Measurements from ENCODE around the gene MED8. TPM values are rescaled to one million over a fixed set of nuclear protein-coding genes. Genes with fewer than 3 reads are reported as not detected.
"Not testable (repeated sequence)": the region's sequence is repeated elsewhere in the genome, so short reads cannot be mapped to it uniquely, and the experiment has no call there.

Gene MED8
- total and polyA plus RNA-seq, 7 donors, result 15.4 to 44.5 (median 18.2) TPM

- H3K9me3 ChIP-seq, result no peaks in the 10 kb centered on the region
- intact Hi-C loops (cut with DNase I), result no loop called here
- WGBS, 3 donors, result 91 to 94% (median 91%) methylated on average over 6 of the region's 6 CpGs
- no peaks in the 10 kb centered on the region for H3K4me1 ChIP-seq
- H3K27ac ChIP-seq, result no peak overlapping the region
- no peak for TF ChIP-seq CTCF (IDR thresholded peaks at IDR 0.05)
- ATAC-seq, result no peak
- no peak for DNase-seq
- no peaks in the 10 kb centered on the region for H3K27me3 ChIP-seq (ENCODE audit: insufficient read depth in 3 of 3, low read length in 2 of 3)
- no peak overlapping the region for H3K4me3 ChIP-seq
- H3K36me3 ChIP-seq (ENCODE audit: insufficient read depth in 1 of 2, low read depth in 1 of 2), result peaks cover 19 to 60% of the 10 kb centered on the region in 2 donors
Measured at GRCh38 chr1:43402089-43402865, 12.7 kb upstream of the MED8 start.

- DNase-seq; intact Hi-C loops (cut with DNase I): not testable (repeated sequence)
Measured at GRCh38 chr1:43400441-43400840, 10.8 kb upstream of the MED8 start.

GRCh38 chr1:43398227-43398626, 8.6 kb upstream of the MED8 start:
- H3K4me3 ChIP-seq, result no peak overlapping the region
- ATAC-seq (no peak), DNase-seq (no peak)
- no peak for TF ChIP-seq CTCF (IDR thresholded peaks at IDR 0.05)
- no peaks in the 10 kb centered on the region for H3K4me1 ChIP-seq
- WGBS, 3 donors, result 96 to 99% (median 98%) methylated on average over 3 of the region's 3 CpGs
- H3K27ac ChIP-seq, result no peak overlapping the region
- intact Hi-C loops (cut with DNase I), result no loop called here
- H3K27me3 ChIP-seq (ENCODE audit: insufficient read depth in 3 of 3, low read length in 2 of 3), result no peaks in the 10 kb centered on the region
- peaks cover 5 to 56% of the 10 kb centered on the region in 2 donors for H3K36me3 ChIP-seq (ENCODE audit: insufficient read depth in 1 of 2, low read depth in 1 of 2)
- no peaks in the 10 kb centered on the region for H3K9me3 ChIP-seq

More at GRCh38 chr1:43400441-43400840, 10.8 kb upstream of the MED8 start:
- not testable (repeated sequence) for H3K27me3 ChIP-seq (ENCODE audit: insufficient read depth in 3 of 3, low read length in 2 of 3); H3K27ac ChIP-seq; H3K4me3 ChIP-seq; ATAC-seq; H3K9me3 ChIP-seq; H3K4me1 ChIP-seq
- peaks cover 11 to 57% of the 10 kb centered on the region in 2 donors for H3K36me3 ChIP-seq (ENCODE audit: insufficient read depth in 1 of 2, low read depth in 1 of 2)
- 96 to 99% (median 97%) methylated on average over 9 of the region's 9 CpGs for WGBS, 3 donors

GRCh38 chr1:43396059-43396458, 6.5 kb upstream of the MED8 start:
- 64 to 84% (median 69%) methylated on average over 1 of the region's 1 CpG for WGBS, 3 donors
- no peaks in the 10 kb centered on the region for H3K27me3 ChIP-seq (ENCODE audit: insufficient read depth in 3 of 3, low read length in 2 of 3)
- no peak overlapping the region for H3K27ac ChIP-seq
- H3K4me3 ChIP-seq, result no peak overlapping the region
- ATAC-seq (no peak), DNase-seq (no peak)
- peaks cover 3% of the 10 kb centered on the region for H3K4me1 ChIP-seq
- H3K9me3 ChIP-seq, result no peaks in the 10 kb centered on the region
- H3K36me3 ChIP-seq (ENCODE audit: insufficient read depth in 1 of 2, low read depth in 1 of 2), result peaks cover 5 to 47% of the 10 kb centered on the region in 2 donors
- TF ChIP-seq CTCF (IDR thresholded peaks at IDR 0.05), result no peak
- intact Hi-C loops (cut with DNase I), result no loop called here

GRCh38 chr1:43395523-43395922, 5.9 kb upstream of the MED8 start:
- Histone ChIP-seq H3K27ac (no peak overlapping the region), H3K9me3 (no peaks in the 10 kb centered on the region), H3K4me3 (no peak overlapping the region), H3K27me3 (ENCODE audit: insufficient read depth in 3 of 3, low read length in 2 of 3) (no peaks in the 10 kb centered on the region), H3K4me1 (peaks cover 8% of the 10 kb centered on the region), H3K36me3 (ENCODE audit: insufficient read depth in 1 of 2, low read depth in 1 of 2) (peaks cover 5 to 46% of the 10 kb centered on the region in 2 donors)
- no peak for ATAC-seq
- WGBS, 3 donors, result 84 to 90% (median 89%) methylated on average over 4 of the region's 4 CpGs
- no peak for DNase-seq
- no peak for TF ChIP-seq CTCF (IDR thresholded peaks at IDR 0.05)
- intact Hi-C loops (cut with DNase I), result no loop called here

Data from psoas muscle (tissue), 8 donors.